Fibroblast of lung (primary cell): ENCODE measurements around the gene LRMDA. TPM values are rescaled to one million over a fixed set of nuclear protein-coding genes. Genes with fewer than 3 reads are reported as not detected.
A peak's percentile ranks its signal among the peaks of the same experiment; 100 is the strongest.

Experiments
- DNase-seq, 2 donors: peaks; one replicate each; pipeline versions ENCODE4 v3.0.0 to v3.0.0-alpha.2; 2010; ENCODE audit warnings: low read depth in 2 of 2
- H2AFZ ChIP-seq: 2 replicates; pipeline ENCODE4 v1.5.1; 2012; ENCODE audit warnings: low read length, control low read depth, inconsistent platforms
- H3K27ac ChIP-seq: 2 replicates; pipeline ENCODE4 v1.5.1; 2011; ENCODE audit warnings: low read length, control low read depth; ENCODE audit not compliant: insufficient read depth
- H3K27me3 ChIP-seq: 2 replicates; pipeline ENCODE4 v1.5.1; 2011; ENCODE audit warnings: mild to moderate bottlenecking, low read length; ENCODE audit not compliant: control insufficient read depth, insufficient read depth
- H3K36me3 ChIP-seq: 2 replicates; pipeline ENCODE4 v1.5.1; 2011; ENCODE audit warnings: low read length; ENCODE audit not compliant: control insufficient read depth, insufficient read depth
- H3K4me1 ChIP-seq: 2 replicates; pipeline ENCODE4 v1.5.1; 2011; ENCODE audit warnings: low read length; ENCODE audit not compliant: control insufficient read depth, insufficient read depth; ENCODE audit errors: extremely low read depth
- H3K4me2 ChIP-seq: 2 replicates; pipeline ENCODE4 v1.5.1; 2011; ENCODE audit warnings: low read length, control low read depth; ENCODE audit not compliant: insufficient read depth; ENCODE audit errors: extremely low read depth
- H3K4me3 ChIP-seq, 4 experiments: fragments of 200-600 bp in 1 of 4; sonication (generic) in 1 of 4; replicated peaks in 1 of 4; 2 replicates each; pipeline ENCODE4 v1.5.1; 2011 to 2016; ENCODE audit warnings: low read length in 4 of 4, low read depth in 3 of 4, mild to moderate bottlenecking in 3 of 4, control low read depth in 2 of 4, inconsistent platforms in 1 of 4, mixed read lengths in 1 of 4; ENCODE audit not compliant: insufficient read depth in 1 of 4; ENCODE audit errors: control extremely low read depth in 1 of 4
- H3K79me2 ChIP-seq: 2 replicates; pipeline ENCODE4 v1.5.1; 2012; ENCODE audit warnings: mild to moderate bottlenecking, low read length, inconsistent platforms; ENCODE audit not compliant: control insufficient read depth, insufficient read depth
- H3K9ac ChIP-seq: 2 replicates; pipeline ENCODE4 v1.5.1; 2011; ENCODE audit warnings: mild to moderate bottlenecking, low read length, control low read depth; ENCODE audit not compliant: insufficient read depth
- H3K9me3 ChIP-seq: 2 replicates; pipeline ENCODE4 v1.5.1; 2012; ENCODE audit warnings: low read depth, low read length; ENCODE audit not compliant: control insufficient read depth, insufficient read depth
- H4K20me1 ChIP-seq: 2 replicates; pipeline ENCODE4 v1.5.1; 2011; ENCODE audit warnings: low read length; ENCODE audit not compliant: control insufficient read depth, insufficient read depth; ENCODE audit errors: extremely low read depth
- EZH2 ChIP-seq: IDR thresholded peaks from 2 replicates; pipeline ENCODE4 v1.5.1; 2012; ENCODE audit warnings: low read length, control low read depth, mild to moderate bottlenecking; ENCODE audit errors: missing control alignments
- polyA plus RNA-seq, 2 donors: library from polyadenylated mRNA; depleted of rRNA in 1 of 2; stranded (reverse) in 1 of 2; unstranded in 1 of 2; fragments of >200 nt; gene quantifications; 2 replicates each; pipeline ENCODE4 v1.2.1, GENCODE V29; 2011 to 2012; ENCODE audit warnings: missing spikeins in 1 of 2
- total RNA-seq: library from RNA; depleted of rRNA; stranded (reverse); fragments of >200 nt; gene quantifications from 2 replicates; pipeline ENCODE4 v1.2.1, GENCODE V29; 2014
- TF ChIP-seq, protein P1 (sequence below), 2 donors: IDR thresholded peaks in 1 of 2; conservative IDR thresholded peaks in 1 of 2; 1 replicate in 1 of 2; 2 replicates in 1 of 2; pipeline ENCODE4 v1.5.1; 2011 to 2012; ENCODE audit warnings: low read length in 2 of 2, control low read depth in 1 of 2, inconsistent platforms in 1 of 2, low read depth in 1 of 2, mild to moderate bottlenecking in 1 of 2

LRMDA gene
- total and polyA plus RNA-seq, 2 donors (not counting 1 experiment from before 2014, with no cell fraction given) = 1.7 to 2.0 TPM

- no peaks in the 10 kb centered on the region for H3K9me3 ChIP-seq
- no peak overlapping the region for H3K4me2 ChIP-seq
- no peak overlapping the region for H3K27ac ChIP-seq
- H4K20me1 ChIP-seq = no peaks in the 10 kb centered on the region
- no peaks in the 10 kb centered on the region for H3K4me1 ChIP-seq
- H3K36me3 ChIP-seq = no peaks in the 10 kb centered on the region
- no peak for DNase-seq
- no peak overlapping the region for H3K9ac ChIP-seq
- no peak overlapping the region for H2AFZ ChIP-seq
- no peaks in the 10 kb centered on the region for H3K79me2 ChIP-seq
- no peak overlapping the region for H3K4me3 ChIP-seq
- H3K27me3 ChIP-seq = no peaks in the 10 kb centered on the region
- TF ChIP-seq, protein P1, sequence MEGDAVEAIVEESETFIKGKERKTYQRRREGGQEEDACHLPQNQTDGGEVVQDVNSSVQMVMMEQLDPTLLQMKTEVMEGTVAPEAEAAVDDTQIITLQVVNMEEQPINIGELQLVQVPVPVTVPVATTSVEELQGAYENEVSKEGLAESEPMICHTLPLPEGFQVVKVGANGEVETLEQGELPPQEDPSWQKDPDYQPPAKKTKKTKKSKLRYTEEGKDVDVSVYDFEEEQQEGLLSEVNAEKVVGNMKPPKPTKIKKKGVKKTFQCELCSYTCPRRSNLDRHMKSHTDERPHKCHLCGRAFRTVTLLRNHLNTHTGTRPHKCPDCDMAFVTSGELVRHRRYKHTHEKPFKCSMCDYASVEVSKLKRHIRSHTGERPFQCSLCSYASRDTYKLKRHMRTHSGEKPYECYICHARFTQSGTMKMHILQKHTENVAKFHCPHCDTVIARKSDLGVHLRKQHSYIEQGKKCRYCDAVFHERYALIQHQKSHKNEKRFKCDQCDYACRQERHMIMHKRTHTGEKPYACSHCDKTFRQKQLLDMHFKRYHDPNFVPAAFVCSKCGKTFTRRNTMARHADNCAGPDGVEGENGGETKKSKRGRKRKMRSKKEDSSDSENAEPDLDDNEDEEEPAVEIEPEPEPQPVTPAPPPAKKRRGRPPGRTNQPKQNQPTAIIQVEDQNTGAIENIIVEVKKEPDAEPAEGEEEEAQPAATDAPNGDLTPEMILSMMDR (conservative IDR thresholded peaks at IDR 0.05 in 1 of 2, IDR thresholded peaks at IDR 0.05 in 1 of 2; ENCODE audit: low read depth in 1 of 2, low read length in 2 of 2) = no peak
- TF ChIP-seq EZH2 = no peak
These were observed 431.5 kb downstream of the LRMDA start for GRCh38 chr10:75862935-75863334.

DNA sequence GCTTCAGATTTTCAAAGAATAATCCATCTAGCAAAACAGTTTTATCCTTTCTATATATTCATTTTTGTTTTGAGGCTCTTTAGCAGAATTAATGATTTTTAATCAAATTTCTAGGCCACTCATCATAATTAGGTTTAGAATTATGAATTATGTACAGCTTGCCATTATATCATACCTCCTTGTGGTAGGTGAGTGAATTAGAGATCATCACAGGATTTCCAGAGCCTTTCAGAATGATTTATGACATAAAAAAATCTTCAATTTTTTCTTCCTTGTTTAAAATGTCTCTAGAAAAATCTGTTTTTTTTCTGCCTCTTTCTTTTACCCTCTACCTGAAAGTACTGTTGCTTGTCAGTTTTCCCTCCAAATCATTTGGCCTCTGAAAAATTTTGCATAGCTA is 433.3 kb downstream of the LRMDA start:
- no peaks in the 10 kb centered on the region for H4K20me1 ChIP-seq
- H3K4me3 ChIP-seq = no peak overlapping the region
- H3K36me3 ChIP-seq = no peaks in the 10 kb centered on the region
- H3K9me3 ChIP-seq = no peaks in the 10 kb centered on the region
- TF ChIP-seq, protein P1 (conservative IDR thresholded peaks at IDR 0.05 in 1 of 2, IDR thresholded peaks at IDR 0.05 in 1 of 2; ENCODE audit: low read depth in 1 of 2, low read length in 2 of 2) = no peak
- no peak for TF ChIP-seq EZH2
- no peaks in the 10 kb centered on the region for H3K79me2 ChIP-seq
- no peak overlapping the region for H2AFZ ChIP-seq
- no peak overlapping the region for H3K4me2 ChIP-seq
- H3K4me1 ChIP-seq = no peaks in the 10 kb centered on the region
- H3K27ac ChIP-seq = no peak overlapping the region
- DNase-seq = no peak
- no peak overlapping the region for H3K9ac ChIP-seq
- no peaks in the 10 kb centered on the region for H3K27me3 ChIP-seq

- Histone ChIP-seq H3K9ac (no peak overlapping the region), H3K4me3 (no peak overlapping the region), H4K20me1 (no peaks in the 10 kb centered on the region), H3K27me3 (no peaks in the 10 kb centered on the region), H3K79me2 (no peaks in the 10 kb centered on the region), H2AFZ (no peak overlapping the region), H3K4me2 (no peak overlapping the region), H3K4me1 (no peaks in the 10 kb centered on the region), H3K36me3 (no peaks in the 10 kb centered on the region), H3K27ac (no peak overlapping the region), H3K9me3 (no peaks in the 10 kb centered on the region)
- TF ChIP-seq, protein P1 (conservative IDR thresholded peaks at IDR 0.05 in 1 of 2, IDR thresholded peaks at IDR 0.05 in 1 of 2; ENCODE audit: low read depth in 1 of 2, low read length in 2 of 2) = no peak
- no peak for TF ChIP-seq EZH2
- peak in 1 of 2 donors; percentile 3 for DNase-seq
These were observed 434.2 kb downstream of the LRMDA start for GRCh38 chr10:75865413-75866299.
